Effector CD4-positive, alpha-beta T cell (primary cell): Measurements from ENCODE around the gene UNC79. TPM values are rescaled to one million over a fixed set of nuclear protein-coding genes. Genes with fewer than 3 reads are reported as not detected.
"Not testable (repeated sequence)": the region's sequence is repeated elsewhere in the genome, so short reads cannot be mapped to it uniquely, and the experiment has no call there.

Experiments
- DNase-seq: peaks from one replicate; pipeline ENCODE4 v3.0.0-alpha.2; 2020
- total RNA-seq: gene quantifications from one replicate; lab custom pipeline; 2026; lab: John Stamatoyannopoulos, UW

The UNC79 gene
- not detected for total RNA-seq

DNA sequence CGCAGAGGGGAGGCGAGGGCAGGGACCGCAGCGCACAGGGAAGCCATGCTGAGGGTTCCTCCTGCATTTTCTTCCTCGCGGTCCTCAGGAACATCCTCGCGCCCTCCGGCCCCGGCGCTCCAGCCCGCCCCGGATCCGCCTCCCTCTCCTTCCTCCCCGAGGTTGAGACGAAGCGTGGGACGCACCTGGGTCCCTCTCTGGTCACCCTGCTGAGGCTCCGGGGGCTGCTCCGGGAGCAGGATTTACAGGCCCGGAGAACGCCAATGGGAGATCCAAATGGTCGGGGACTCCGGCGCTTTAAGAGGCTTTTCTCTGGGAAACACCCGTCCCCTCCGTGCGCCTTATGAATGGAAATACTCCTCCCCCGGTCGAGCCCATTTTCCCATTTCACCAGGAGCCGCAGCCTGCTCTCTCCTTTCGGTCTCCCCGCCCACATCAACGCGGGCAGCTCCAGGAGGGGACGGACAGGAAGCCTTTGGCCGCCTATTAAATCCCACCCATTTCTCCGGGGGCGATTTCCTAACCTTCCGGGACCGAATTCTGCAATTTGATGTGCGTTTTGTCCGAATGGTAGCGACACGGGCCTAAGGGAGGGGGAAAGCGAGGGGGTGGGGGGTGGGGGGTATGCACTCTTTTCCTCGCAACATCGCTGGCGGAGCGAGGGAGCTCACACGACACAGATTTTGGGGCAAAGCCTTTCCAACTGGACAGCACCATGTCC lies at the start of gene UNC79:
UNC79 (plus strand) TSS at position 625 of the 721 bp plus-strand sequence; CDS start at position 716, 91 bp downstream.
- no peak for DNase-seq

DNA sequence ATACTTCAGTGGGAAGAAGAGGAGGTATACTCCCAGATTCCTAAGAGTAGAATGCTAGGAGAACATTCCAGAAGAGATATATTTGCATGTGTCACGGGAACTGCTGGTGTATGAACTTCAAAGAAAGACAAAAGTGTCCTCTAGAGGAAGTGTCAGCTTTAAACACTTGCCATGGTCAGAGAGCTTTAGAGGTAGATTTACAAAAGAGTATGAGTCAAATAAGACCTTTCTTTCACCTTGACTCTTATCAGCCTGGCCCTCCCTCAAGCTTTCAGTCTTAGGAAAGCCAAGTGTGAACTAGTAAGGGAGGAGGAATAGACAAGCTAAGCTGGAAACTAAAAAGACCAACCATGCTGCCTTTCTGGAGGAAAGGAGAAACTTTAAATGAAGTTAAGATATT lies 49.1 kb upstream of the UNC79 start:
- DNase-seq: no peak

DNA sequence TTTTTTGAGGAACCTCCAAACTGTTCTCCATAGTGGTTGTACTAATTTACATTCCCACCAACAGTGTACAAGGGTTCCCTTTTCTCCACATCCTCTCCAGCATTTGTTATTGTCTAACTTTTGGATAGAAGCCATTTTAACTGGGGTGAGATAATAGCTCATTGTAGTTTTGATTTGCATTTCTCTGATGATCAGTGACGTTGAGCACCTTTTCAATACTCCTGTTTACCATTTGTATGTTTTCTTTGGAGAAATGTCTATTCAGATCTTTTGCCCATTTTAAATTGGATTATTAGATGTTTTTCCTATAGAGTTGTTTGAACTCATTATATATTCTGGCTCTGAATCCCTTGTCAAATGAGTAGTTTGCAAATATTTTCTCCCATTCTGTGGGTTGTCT lies 46.5 kb upstream of the UNC79 start:
- not testable (repeated sequence) for DNase-seq

DNA sequence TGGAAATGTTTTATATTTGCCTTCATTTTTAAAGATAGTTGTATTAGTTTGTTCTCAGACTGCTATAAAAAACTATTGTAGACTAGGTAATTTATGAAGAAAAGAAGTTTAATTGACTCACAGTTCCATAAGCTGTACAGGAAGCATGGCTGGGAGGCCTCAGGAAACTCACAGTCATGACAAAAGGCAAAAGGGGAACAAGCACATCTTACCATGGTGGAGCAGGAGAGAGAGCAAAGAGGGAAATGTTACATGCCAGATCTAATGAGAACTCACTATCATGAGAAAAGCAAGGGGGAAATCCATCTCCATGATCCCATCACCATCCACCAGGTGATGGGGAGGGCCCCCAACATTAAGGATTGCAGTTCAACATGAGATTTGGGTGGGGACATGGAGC lies 35.5 kb upstream of the UNC79 start:
- DNase-seq: no peak

DNA sequence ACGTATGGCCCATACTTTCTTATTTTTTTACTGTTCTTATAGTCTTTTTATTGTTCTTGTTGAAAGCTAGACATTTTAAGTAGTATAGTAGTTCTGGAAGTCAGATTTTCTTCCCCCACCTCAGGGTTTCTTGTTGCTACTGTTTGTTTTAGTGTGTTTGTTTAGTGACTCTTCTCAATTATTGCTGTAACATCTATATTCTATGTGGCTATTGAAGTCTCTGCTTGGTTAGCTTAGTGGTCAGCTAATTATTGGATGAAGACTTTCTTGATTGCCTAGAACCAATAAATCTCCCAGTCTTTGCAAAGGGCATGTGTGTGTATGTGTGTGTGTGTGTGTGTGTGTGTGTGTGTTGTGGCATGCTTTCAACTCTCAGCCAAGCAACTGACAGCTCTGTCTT lies 34.3 kb upstream of the UNC79 start:
- no peak for DNase-seq

DNA sequence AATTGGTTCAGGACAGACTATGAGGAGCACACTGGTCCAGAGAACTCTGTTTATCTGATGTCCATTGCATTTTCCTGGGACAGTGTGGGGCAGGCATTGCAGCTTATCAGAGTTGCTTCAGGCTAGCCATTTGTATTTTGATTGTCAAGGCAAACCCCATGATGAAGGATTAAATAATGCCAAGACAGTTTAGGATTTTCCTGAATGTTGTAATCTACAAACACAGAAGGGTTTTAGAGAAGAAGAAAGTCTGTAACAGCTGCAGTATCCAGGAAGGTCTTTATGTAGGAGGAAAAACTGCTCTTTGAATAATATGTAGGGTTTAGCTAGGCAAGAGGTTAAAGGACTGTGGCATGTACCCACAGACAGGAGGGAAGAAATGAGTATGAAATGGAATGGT lies 32.2 kb upstream of the UNC79 start:
- DNase-seq: no peak

DNA sequence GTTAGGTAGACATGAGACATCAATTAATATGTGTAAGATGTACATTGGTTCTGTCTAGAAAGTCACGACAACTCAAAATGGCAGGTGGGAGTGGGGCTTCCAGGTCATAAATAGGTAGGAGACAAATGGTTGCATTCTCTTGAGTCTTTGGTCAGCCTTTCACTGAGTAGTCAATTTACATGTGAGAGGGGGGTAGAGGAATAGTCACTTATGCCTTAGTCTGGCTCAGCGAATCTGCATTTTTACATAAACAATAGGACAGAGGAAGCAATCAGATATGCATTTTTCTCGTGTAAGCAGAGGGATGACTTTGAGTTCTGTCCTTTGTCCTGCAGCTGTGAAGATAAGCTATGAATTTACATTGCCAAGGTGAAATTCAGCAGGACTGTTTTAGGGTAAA lies 27.8 kb upstream of the UNC79 start:
- DNase-seq: no peak

DNA sequence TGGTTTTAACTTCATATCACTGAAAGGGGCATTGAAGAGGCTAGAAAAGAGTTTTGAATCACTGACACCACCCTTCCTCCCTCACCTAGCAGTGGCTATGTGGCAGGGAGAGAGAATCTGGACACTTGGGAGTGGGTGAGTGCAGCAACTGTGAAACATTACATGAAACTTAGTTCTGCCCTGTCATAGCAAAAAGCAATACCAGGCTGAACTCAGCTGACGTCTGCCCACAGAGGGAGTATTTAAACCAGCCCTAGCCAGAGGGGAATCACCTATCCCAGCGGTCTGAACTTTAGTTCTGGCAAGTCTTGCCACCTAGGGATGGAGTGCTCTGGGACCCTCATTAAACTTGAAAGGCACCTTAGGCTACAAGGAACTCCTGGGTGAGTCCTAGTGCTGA lies 20.7 kb upstream of the UNC79 start:
- no peak for DNase-seq

DNA sequence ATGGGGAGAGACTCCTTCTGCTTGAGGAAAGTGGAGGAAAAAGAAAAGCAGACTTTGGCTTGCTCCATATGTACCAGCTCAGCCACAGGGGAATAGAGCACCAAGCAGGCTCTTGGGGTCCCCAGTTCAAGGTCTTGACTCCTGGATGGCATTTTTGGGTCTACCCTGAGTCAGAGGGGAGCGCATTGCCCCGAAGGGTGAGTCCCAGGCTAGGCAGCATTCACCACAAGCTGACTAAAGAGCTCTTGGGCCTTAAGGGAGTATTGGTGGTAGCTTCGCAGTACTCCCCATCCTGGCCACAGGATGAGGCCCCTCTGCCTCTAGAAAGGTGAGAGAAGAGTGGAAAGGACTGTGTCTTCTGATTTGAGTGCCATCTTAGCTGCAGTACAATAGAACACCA lies 19.8 kb upstream of the UNC79 start:
- DNase-seq: no peak

DNA sequence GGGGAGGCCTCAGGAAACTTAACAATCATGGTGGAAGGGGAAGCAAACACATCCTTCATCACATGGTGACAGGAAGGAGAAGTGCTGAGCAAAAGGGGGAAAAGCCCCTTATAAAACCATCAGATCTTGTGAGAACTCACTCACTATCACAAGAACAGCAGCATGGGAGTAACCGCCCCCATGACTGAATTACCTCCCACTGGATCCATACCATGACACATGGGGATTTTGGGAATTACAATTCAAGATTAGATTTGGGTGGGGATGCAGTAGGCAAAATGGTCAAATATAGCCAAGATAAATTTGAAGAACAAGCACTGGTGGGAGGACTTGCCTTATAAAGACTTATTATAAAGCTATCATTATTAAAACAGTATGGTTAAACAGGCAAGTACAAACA lies 5.6 kb upstream of the UNC79 start:
- DNase-seq: not testable (repeated sequence)

DNA sequence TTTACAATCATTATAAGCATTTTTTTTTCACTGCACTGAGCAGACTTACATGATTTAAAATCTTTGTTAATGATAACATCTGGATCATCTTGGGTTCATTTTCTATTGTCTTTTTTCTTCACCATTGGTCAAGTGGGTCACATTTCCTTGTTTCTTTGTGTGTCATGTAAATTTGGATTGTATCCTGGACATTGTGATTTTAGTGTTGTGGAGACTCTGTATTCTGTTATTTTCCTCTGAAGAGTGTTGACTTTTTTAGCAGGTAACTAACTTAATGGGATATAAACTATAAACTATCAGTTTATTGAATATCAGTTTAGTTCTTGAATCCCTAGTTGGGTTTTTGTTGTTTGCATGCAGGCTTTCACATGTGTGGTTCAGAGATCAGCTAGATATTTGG lies 4.0 kb upstream of the UNC79 start:
- no peak for DNase-seq

DNA sequence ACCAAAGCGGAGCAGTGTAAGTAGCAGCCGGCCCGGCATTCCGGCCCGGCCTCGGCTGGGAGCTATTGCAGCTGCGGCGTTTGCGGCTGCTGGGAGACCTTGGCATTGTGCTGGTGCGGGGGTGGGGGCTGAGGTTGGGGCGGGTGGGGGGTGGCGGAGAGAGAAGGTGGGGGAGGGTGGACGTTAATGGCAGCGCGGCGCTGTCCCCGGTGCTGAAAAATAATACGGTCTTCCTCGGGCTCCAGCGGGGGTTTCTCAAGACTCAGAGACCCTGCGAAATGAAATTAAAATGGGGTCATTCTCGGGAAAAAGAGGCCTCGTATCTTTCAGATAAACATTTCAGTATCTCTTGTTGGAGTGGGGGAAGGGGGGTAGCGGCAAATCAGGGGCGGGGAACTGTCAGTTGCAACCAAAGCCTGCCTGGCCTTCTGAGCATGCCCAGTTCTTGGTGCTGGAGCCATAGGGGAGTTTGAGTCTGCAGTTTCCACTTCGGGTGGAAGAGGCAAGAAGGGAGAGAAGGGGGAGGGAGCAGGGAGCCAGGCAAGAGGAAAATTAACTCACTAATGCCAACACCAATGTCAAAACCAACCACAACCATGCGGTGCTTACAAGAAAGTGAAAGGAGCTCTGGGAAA lies 414 bp downstream of the UNC79 start:
- DNase-seq: no peak

DNA sequence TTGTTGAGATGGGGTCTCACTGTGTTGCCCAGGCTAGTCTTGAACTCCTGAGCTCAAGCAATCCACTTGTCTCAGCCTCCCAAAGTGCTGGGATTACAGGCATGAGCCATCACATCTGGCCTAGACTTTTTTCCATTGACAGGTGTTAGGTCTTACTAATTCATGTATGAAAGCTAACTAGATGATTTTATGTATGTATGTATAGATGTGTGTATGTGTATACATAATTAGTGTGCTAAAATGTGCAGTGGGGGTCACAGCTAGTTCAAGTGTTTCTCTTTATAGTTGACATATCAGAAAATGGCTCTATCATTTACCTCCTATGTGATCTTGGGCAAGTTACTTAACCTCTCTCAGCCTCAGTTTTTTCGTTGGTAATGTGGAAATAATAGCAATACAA lies 23.5 kb downstream of the UNC79 start:
- DNase-seq: no peak

DNA sequence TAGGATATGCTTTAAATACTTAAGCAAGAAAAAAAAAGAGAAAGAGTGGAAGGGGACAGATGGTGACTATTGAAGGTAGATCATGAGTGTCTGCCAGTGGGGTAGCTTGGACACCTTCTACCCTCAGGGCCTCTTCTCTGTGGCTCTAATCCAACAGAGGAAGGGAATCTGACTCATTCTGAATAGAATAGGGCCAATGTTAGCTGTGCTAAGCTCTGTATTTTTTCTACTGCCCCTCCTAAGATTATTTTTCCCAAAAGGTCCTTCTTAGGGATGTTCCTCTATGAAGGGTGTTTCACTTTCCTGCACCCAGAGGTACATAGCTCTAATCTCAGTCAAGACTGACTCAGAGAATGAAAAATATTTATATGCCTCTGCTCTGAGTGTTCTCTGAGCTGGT lies 25.6 kb downstream of the UNC79 start:
- DNase-seq: no peak

DNA sequence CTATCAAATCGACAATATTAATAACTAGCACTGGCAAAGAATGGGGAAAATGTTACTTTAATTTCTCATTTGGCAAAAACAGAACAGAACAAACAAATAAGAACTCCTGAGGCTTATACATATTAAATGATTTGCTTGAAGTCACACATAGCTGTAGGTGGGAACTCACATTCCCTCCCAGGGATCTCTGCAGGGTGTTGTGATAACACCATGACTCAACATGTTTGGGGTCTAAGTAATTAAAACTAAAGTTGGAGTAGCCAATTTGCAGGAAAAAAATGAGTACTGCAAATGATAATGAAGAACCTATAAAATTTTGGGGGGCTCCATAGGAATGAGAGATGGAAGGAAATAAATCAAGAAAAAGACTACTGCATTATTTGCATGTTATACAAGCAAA lies 27.5 kb downstream of the UNC79 start:
- DNase-seq: no peak

DNA sequence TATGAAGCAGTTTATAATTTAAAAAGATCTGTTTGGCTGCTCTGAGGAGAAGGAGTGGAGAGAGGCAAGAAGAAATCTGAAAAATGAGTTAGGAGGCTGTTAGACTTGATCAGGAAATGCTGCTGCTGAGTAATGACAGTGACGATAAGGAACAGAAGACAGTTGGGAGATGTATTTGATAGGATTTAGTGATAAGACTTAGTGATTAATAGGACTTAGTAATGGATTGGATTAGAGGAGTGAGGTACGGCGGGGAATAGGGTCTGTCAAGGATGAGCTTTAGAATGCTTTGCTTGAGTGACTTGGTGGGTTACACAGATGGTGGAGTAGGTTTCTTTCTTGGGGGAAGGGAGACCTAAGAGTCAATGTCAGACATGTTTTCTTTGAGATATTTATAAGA lies 31.7 kb downstream of the UNC79 start:
- no peak for DNase-seq

DNA sequence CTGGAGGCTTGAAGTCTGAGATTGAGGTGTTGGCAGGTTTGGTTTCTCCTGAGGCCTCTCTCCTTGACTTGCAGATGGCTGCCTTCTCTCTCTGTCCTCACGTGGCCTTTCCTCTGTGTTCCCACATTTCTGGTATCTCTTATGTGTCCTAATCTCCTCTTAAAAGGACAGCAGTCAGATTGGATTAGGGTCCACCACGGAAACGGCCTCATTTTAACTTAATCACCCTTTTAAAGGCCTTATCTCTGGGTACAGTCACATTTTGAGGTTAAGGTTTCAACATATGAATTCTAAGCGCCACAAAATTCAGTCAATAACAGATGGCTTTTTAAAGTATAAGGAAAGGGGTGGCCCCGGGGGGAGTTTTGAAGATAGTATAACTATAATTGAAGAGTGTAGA lies 33.5 kb downstream of the UNC79 start:
- no peak for DNase-seq

DNA sequence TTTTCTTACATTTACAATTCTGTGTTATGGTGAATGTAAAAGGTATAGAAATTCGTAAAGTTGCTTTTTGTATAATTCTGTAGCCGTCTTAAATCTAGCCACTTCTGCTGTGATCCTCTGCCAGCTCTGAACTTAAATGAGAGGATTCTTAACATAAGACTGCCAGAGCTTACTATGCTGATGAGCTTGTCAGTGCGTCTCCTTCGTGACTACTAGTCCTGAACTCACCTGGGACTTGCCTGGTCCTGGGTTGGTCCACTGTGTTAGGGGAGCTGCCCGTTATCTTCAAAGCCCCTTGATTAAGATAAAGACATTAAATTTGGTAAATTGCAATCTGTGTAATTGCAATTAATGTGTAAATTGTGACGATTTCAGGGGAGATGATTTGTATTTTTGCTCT lies 44.7 kb downstream of the UNC79 start:
- DNase-seq: no peak

DNA sequence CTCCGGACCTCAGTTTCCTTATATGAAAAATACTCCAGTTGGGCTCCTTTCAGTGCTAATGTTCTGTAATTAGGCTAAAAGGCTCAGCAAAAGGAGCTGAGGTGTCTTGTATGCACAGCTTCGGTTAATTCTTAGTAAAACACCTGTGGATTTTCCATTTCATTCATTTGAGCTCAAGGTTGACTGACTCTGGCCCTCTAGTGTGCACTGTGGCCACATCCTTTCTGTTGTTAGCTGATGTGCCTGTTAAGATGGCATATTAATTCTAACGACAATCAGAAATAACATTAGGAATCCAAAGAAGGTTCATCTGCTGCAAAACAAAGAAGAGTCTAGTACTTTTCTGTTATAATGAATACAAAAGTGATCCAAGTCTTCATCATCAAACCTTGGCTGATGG lies 45.6 kb downstream of the UNC79 start:
- no peak for DNase-seq

DNA sequence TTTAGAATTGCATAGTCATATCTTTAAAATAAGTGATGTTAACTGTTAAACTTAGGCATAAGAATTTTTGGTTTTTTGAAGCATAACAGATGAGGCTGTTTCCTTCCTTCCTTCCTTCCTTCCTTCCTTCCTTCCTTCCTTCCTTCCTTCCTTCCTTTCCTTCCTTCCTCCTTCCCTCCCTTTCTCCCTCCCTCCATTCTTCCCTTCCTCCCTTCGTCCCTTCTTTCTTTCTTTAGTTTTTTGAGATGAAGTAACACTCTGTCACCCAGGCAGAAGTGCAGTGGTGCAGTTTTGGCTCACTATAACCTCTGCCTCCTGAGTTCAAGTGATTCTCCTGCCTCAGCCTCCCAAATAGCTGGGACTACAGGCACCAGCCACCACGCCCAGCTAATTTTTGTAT lies 48.3 kb downstream of the UNC79 start:
- not testable (repeated sequence) for DNase-seq

DNA sequence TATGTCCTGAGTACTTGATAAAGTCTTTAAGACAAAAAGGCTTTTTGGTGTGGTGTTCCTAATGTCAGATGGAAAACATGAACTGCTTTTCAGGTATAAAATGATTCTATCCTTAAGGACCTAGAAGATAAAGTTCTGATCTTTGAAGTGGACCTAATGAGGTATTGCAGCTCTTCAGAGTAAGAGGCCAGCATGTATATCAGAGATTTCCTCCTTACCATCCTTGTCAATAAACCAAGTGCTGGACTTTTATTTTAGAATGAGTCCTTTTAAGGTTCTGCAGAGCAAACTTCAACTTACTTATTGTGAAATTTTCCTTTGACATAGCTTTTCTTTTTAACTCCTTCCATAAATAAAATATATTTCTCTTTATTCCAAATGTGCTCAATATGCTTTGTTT lies 50.1 kb downstream of the UNC79 start:
- DNase-seq: no peak

DNA sequence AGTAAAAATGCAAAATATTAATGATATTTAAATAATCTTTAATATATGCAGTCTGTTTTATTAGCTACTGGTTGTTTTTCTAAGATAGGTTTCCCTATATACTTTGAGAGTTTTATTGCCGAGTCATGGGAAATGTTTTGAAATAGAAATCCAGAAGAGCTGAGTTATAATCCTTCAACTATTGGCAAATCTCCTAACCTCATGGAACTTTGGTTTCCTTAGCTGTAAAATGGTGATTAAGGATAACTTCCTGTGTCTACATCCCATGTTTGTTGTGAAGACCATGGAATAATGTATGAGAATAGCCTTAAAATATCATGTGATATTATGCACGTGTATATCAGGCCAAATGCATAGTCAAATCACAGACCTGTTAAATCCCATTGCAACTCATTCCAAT lies 51.0 kb downstream of the UNC79 start:
- DNase-seq: no peak

DNA sequence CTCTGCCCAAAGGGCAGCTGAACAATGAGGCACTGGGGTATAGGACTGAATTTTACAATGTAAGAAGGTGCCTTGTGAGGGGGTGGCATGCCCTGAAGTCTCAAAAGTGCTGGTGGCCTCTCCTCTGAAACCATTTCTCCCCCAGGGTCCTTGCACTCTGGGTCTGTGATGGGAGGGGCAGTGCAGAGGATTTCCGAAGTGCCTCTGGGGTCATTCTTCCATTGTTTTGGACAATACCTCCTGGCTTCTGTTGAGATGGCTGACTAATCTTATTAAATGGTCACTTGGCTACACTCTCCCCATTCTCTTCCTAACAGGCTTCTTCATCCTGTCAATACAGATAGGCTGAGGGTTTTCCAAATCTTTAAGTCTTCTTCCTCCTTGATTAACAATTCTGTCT lies 59.3 kb downstream of the UNC79 start:
- no peak for DNase-seq

DNA sequence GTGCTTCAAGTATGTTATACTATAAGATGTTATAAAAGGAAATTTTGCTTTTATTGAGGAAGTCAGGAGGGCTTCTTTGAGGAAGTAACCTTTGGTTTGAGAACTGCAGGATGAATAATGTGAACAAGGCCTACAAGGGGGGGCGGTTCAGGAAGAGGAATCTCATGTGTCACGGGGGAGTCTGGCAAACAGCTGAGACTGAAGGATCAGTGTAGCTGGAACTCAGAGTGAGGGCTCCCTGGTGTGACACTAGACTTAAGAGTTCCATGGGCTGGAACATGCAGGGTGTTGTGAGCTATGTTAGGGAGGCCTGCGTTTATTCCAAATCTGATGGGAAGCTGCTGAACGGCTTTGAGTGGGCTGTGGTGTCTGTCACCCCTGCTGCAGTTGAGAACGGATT lies 62.3 kb downstream of the UNC79 start:
- no peak for DNase-seq

DNA sequence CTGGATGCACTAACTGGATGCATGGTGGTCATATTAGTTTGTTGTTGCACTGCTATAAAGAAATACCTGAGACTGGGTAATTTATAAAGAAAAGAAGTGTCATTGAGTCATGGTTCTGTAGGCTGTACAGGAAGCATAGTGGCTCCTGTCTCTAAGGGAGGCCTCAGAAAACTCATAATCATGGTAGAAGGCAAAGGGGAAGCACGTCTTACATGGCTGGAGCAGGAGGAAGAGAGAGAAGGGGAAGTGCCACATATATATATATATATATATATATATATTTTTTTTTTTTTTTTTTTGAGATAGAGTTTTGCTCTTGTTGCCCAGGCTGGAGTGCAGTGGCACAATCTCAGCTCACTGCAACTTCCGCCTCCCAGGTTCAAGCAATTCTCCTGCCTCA lies 62.9 kb downstream of the UNC79 start:
- not testable (repeated sequence) for DNase-seq
